ENCODE results near the gene PRSS50. TPM values are rescaled to one million over a fixed set of nuclear protein-coding genes. Genes with fewer than 3 reads are reported as not detected.

The PRSS50 gene
- polyA plus RNA-seq, 1 experiment = not detected

DNA sequence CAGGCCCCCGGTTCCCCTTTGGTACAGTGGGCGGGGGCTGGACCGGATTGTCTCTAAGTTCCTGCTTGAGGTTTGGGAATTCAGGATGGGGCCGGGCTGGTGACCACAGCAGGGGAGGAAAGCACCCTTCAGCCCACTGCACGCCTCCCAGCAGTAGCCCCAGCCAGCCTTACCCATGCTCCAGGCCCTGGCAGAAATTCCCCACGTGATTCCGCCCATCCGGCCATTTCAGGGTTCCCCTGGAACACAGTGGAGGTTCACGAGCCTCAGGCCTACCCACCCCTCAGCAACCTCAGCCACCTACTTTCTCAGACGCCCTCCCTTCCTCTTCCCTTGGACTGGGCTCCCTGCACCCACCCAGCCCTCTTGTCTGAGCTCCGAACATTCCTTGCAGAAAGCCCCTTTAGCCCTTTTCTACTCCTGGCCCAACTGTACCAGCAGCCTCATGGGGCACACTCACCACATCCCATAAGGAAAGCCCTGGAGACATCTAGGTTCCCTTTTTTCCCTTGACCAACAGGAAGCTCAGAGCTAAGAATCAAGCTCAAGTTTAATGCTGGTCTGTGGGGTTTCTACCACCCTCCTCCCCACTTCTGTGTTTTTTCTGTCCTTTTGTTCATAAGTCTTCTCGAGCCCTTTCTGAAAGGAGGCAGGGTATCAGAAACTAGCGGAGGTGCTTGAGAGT, 35.7 kb downstream of the PRSS50 start:
- Histone ChIP-seq H3K9me3 (ENCODE audit: control insufficient read depth, insufficient read depth, low read length) (no peaks in the 10 kb centered on the region), H3K27ac (ENCODE audit: low read depth, low read length) (no peak overlapping the region), H3K4me3 (ENCODE audit: low read depth, low read length) (no peak overlapping the region), H3K27me3 (ENCODE audit: control insufficient read depth, insufficient read depth, low read length) (peaks cover 15% of the 10 kb centered on the region)
- no peak for DNase-seq (ENCODE audit: low read depth, low spot score)
- TF ChIP-seq, protein P1, sequence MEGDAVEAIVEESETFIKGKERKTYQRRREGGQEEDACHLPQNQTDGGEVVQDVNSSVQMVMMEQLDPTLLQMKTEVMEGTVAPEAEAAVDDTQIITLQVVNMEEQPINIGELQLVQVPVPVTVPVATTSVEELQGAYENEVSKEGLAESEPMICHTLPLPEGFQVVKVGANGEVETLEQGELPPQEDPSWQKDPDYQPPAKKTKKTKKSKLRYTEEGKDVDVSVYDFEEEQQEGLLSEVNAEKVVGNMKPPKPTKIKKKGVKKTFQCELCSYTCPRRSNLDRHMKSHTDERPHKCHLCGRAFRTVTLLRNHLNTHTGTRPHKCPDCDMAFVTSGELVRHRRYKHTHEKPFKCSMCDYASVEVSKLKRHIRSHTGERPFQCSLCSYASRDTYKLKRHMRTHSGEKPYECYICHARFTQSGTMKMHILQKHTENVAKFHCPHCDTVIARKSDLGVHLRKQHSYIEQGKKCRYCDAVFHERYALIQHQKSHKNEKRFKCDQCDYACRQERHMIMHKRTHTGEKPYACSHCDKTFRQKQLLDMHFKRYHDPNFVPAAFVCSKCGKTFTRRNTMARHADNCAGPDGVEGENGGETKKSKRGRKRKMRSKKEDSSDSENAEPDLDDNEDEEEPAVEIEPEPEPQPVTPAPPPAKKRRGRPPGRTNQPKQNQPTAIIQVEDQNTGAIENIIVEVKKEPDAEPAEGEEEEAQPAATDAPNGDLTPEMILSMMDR (IDR thresholded peaks at IDR 0.05; ENCODE audit: low read depth, low read length) = no peak
- CTCF ChIA-PET = interaction anchor here (0.7 kb wide), 1 partner anchor 193 kb away, joined by 3 read pairs; no protein-coding TSS in a partner anchor
- POLR2A ChIA-PET = no interaction called here

DNA sequence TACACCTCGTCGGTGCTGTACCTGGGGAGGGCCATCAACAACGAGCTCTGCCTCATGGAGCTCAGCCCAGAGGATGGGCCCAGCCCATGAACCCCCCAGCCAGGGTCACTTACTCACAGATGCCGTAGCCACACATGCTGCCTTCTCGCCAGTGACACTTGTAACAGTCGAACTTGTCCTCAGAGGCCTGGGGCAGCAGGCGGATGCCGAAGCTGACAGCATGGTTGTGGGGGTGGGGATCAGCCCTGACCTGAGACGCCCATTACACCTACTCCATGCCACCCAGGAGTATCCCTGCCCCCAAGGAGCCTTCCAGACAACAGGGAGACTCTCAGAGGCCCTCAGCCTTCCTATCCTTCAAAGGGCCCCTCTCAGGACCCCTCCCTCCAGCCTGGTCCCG, 36.3 kb downstream of the PRSS50 start:
- CTCF ChIA-PET = no interaction called here

DNA sequence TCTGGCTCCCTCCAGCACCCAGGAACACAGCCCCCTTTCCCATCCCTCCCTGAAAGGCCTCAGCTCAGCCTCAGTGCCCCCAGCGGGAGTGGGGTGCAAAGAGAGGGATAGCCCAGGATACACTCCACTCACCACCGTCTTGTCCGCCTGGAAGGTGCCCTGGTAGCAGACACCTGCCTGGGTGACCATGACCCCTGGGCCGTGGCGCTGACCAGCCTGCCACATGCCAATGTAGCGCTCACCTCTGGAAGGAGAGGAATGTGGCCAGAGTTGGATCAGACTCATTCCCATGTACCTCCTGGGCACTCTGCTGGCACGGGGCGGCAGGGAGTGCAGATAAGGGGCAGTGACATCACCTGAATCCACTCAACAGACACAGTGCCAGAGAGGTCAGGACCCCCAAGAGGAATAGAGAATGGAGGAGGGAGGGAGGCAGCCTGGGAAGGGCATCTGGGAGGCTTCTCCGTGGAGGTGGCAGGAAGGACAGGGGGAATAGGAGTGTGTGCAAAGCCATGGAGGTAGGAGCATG, 37.3 kb downstream of the PRSS50 start:
- no peaks in the 10 kb centered on the region for H3K9me3 ChIP-seq (ENCODE audit: control insufficient read depth, insufficient read depth, low read length)
- ChIA-PET CTCF (no interaction called here), POLR2A (no interaction called here)
- peaks cover 15% of the 10 kb centered on the region for H3K27me3 ChIP-seq (ENCODE audit: control insufficient read depth, insufficient read depth, low read length)
- DNase-seq (ENCODE audit: low read depth, low spot score) = no peak
- H3K4me3 ChIP-seq (ENCODE audit: low read depth, low read length) = no peak overlapping the region
- no peak overlapping the region for H3K27ac ChIP-seq (ENCODE audit: low read depth, low read length)
- TF ChIP-seq, protein P1 (IDR thresholded peaks at IDR 0.05; ENCODE audit: low read depth, low read length) = no peak

More for the DNA sequence above, 36.3 kb downstream of the PRSS50 start:
- H3K9me3 ChIP-seq (ENCODE audit: control insufficient read depth, insufficient read depth, low read length) = no peaks in the 10 kb centered on the region
- TF ChIP-seq, protein P1 (IDR thresholded peaks at IDR 0.05; ENCODE audit: low read depth, low read length) = no peak
- no peak overlapping the region for H3K27ac ChIP-seq (ENCODE audit: low read depth, low read length)
- H3K27me3 ChIP-seq (ENCODE audit: control insufficient read depth, insufficient read depth, low read length) = peaks cover 15% of the 10 kb centered on the region
- POLR2A ChIA-PET = no interaction called here
- no peak for DNase-seq (ENCODE audit: low read depth, low spot score)
- no peak overlapping the region for H3K4me3 ChIP-seq (ENCODE audit: low read depth, low read length)

DNA sequence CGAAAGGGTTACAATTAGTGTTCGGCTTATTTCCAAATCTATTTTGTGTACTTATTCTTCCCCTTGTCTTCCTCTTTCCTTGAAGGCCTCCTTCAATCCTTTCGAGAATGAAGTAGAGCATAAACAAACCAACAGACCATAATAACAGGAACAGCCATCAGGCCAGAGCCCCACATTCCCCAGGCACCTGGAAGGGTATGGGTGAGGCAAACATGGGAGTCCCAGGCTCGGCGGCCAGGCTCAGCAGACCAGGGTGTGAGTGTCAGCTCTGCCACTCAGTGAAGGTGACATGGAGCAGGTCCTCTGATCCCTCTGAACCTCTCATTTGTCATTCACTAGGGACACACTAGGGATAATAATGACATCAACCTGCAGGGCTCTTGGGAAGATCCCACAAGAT, 38.0 kb downstream of the PRSS50 start:
- Histone ChIP-seq H3K4me3 (ENCODE audit: low read depth, low read length) (no peak overlapping the region), H3K9me3 (ENCODE audit: control insufficient read depth, insufficient read depth, low read length) (no peaks in the 10 kb centered on the region), H3K27ac (ENCODE audit: low read depth, low read length) (no peak overlapping the region), H3K27me3 (ENCODE audit: control insufficient read depth, insufficient read depth, low read length) (peaks cover 15% of the 10 kb centered on the region)
- TF ChIP-seq, protein P1 (IDR thresholded peaks at IDR 0.05; ENCODE audit: low read depth, low read length) = no peak
- no peak for DNase-seq (ENCODE audit: low read depth, low spot score)
- ChIA-PET CTCF (no interaction called here), POLR2A (no interaction called here)

DNA sequence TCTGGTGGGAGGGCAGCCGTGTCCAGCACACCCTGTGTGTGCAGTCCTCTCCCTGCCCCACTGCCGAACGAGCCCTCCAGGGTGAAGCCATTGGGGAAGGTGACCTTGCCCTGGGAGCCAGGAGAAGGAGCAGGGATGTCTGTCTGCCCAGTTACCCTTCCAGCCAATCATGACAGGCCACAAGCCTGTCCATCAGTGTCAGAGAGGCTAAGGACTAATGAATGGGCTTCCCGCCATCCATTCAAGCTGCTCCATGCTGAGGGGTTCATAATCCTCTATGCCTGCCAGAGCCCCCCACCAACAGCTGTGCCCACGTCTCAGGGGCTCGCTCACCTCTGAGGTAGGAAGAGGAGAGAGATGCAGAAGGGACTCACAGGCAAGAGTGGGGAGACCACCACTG, 39.4 kb downstream of the PRSS50 start:
- TF ChIP-seq, protein P1 (IDR thresholded peaks at IDR 0.05; ENCODE audit: low read depth, low read length) = no peak
- ChIA-PET CTCF (no interaction called here), POLR2A (no interaction called here)
- no peak for DNase-seq (ENCODE audit: low read depth, low spot score)
- H3K4me3 ChIP-seq (ENCODE audit: low read depth, low read length) = no peak overlapping the region
- peaks cover 18% of the 10 kb centered on the region for H3K27me3 ChIP-seq (ENCODE audit: control insufficient read depth, insufficient read depth, low read length)
- H3K9me3 ChIP-seq (ENCODE audit: control insufficient read depth, insufficient read depth, low read length) = no peaks in the 10 kb centered on the region
- H3K27ac ChIP-seq (ENCODE audit: low read depth, low read length) = no peak overlapping the region

All from AG04450 (cell line).